Right renal pelvis (tissue), 4 donors: ENCODE data around the gene PLCH1. TPM values are rescaled to one million over a fixed set of nuclear protein-coding genes. Genes with fewer than 3 reads are reported as not detected.

Experiments used
- DNase-seq, 4 donors: peaks; one replicate each; pipeline ENCODE4 v3.0.0-alpha.2; 2013; ENCODE audit warnings: low read depth in 4 of 4, low spot score in 3 of 4, missing footprints in 1 of 4
- polyA plus RNA-seq, 4 donors: library from polyadenylated mRNA; unstranded; fragments of 120-200 nt; gene quantifications; one replicate each; pipeline ENCODE4 v1.2.1, GENCODE V29; 2013; ENCODE audit not compliant: insufficient read length in 4 of 4

Gene PLCH1
- polyA plus RNA-seq, 4 donors = 10.1 to 10.5 (median 10.3) TPM

- DNase-seq = no peak
Observed at GRCh38 chr3:155327871-155328270, 417.0 kb downstream of the PLCH1 start.

- no peak for DNase-seq
Observed at GRCh38 chr3:155327430-155327829, 417.4 kb downstream of the PLCH1 start.

DNA sequence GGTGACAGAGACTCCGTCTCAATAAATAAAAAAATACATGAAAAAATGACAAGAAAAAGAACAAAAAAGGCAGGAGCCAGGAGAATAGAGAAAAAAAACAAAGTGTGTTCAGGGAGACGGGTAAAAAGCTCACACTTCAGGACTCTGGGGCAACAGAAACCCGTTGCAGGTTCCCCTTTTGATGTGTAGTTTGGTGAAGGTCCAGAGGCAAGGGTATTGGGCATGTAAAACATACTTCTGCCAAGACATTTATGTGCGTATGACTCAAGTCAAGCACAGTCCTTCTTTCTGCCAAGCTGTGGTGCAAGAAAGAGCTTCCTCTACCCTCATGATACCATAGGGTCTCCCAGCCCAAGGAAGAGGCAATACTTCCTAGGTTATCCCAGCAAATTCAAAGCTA is 418.0 kb downstream of the PLCH1 start:
- DNase-seq = no peak

- no peak for DNase-seq
Observed at GRCh38 chr3:155326244-155326643, 418.6 kb downstream of the PLCH1 start.

Other genes with a start within 250 kb of the PLCH1 start
- 10 to 100 TPM; 10.7 to 18.6 (median 13.7) TPM for gene C3orf33, start 61.2 kb upstream of the PLCH1 start, polyA plus RNA-seq
- 10 to 100 TPM; 35.1 to 44.4 (median 40.2) TPM for gene SLC33A1, start 109.4 kb upstream of the PLCH1 start, polyA plus RNA-seq
- gene GMPS, start 125.6 kb upstream of the PLCH1 start, polyA plus RNA-seq = 10 to 100 TPM; 63.7 to 77.8 (median 72.9) TPM